AG04449 (cell line): ENCODE measurements around the gene PRELP.

ENCODE experiments used
- CTCF ChIA-PET: fragments of 350-600 bp; formaldehyde crosslinking; extraction: SDS; loops from one replicate; lab custom pipeline; 2021; ENCODE audit warnings: antibody characterized with exemption; lab: Yijun Ruan, JAX
- POLR2A ChIA-PET: fragments of 400-600, 350-600 bp; formaldehyde crosslinking; extraction: SDS; loops from one replicate; lab custom pipeline; 2020; ENCODE audit warnings: antibody characterized with exemption, inconsistent platforms; lab: Yijun Ruan, JAX
- DNase-seq: peaks from one replicate; pipeline ENCODE4 v3.0.0-alpha.2; 2010; ENCODE audit warnings: low read depth, low spot score
- H3K4me3 ChIP-seq: 2 replicates; pipeline ENCODE4 v1.5.1; 2011; ENCODE audit warnings: low read depth, mild to moderate bottlenecking, control low read depth, low read length
- TF ChIP-seq, protein P1 (sequence below): IDR thresholded peaks from one replicate; pipeline ENCODE4 v1.5.1; 2011; ENCODE audit warnings: mild to moderate bottlenecking, moderate library complexity, low read length, control low read depth, inconsistent platforms; ENCODE audit not compliant: insufficient read depth; ENCODE audit errors: missing control alignments

Gene PRELP

DNA sequence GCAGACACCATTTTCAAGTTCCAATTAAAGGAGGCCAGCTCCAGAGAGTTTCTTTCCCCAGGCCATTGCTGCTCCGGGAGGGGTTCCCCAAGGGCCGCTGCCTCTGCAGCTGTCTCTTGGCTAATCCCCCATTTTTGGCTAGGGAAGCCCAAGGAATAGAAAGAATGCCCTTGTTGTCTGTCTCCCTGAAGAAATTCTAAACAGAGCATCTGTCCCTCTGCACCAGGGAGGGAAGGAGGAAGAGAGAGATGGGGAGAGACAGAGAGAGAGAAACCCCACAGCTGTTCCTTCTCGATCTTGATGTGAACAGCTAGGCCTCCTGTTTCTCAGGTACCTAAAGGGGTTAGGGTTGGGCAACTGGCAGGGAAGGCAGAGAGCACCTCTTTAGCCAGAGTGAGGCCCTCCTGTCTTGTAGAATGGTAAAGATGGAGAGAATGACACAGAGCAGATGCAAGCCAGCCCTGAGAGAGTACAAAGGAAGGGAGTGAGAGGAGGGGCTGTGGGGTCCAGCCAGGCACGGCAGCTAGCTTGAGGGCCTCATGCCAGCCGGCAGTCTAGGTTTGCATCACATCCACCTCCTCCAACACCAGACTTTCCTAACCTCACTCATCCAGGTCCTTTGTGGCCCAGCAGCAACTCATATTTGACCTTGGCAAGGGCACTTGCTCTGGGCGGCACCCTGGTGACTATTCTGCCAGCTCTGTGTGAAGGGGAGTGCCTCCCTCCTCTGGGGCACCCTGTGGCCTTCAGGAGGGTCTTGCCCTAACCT, 31.4 kb downstream of the PRELP start:
- TF ChIP-seq, protein P1, sequence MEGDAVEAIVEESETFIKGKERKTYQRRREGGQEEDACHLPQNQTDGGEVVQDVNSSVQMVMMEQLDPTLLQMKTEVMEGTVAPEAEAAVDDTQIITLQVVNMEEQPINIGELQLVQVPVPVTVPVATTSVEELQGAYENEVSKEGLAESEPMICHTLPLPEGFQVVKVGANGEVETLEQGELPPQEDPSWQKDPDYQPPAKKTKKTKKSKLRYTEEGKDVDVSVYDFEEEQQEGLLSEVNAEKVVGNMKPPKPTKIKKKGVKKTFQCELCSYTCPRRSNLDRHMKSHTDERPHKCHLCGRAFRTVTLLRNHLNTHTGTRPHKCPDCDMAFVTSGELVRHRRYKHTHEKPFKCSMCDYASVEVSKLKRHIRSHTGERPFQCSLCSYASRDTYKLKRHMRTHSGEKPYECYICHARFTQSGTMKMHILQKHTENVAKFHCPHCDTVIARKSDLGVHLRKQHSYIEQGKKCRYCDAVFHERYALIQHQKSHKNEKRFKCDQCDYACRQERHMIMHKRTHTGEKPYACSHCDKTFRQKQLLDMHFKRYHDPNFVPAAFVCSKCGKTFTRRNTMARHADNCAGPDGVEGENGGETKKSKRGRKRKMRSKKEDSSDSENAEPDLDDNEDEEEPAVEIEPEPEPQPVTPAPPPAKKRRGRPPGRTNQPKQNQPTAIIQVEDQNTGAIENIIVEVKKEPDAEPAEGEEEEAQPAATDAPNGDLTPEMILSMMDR: no peak
- no peak for DNase-seq
- H3K4me3 ChIP-seq: no peak overlapping the region
- ChIA-PET POLR2A (interaction anchor here (0.9 kb wide), 1 partner anchor 12 kb away, joined by 5 read pairs; no protein-coding TSS in a partner anchor), CTCF (interaction anchor here (0.8 to 11.5 kb wide), 20 partner anchors 8 to 237 kb away, joined by 3 to 294 read pairs (median 4); partner anchors contain the start of genes ATP2B4, FMOD and OPTC)

DNA sequence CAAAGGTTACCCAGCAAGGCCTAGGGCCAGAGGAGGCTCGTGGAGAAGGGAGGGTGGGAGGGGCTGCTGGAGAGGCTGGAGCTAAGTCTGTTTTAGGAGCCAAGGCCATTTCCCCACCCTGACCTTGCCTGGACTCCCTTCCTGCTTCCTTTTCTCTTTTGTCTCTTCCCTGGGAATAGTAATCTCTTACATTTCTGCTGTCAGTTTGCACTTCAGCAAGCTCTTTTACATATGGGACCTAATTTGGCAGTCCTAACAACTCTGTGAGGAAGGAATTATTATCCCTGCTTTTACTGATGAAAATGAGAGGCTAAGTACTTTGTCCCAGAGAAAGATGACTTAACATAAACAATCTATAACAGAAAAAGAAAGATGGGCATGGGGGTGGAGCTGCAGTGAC, 32.2 kb downstream of the PRELP start:
- POLR2A ChIA-PET: interaction anchor here (0.7 kb wide), 1 partner anchor 51 kb away, joined by 3 read pairs; no protein-coding TSS in a partner anchor
- TF ChIP-seq, protein P1: no peak
- DNase-seq: no peak
- CTCF ChIA-PET: interaction anchor here (0.8 to 11.5 kb wide), 24 partner anchors 9 to 238 kb away, joined by 3 to 294 read pairs (median 5); partner anchors contain the start of genes ATP2B4, FMOD and OPTC
- H3K4me3 ChIP-seq: no peak overlapping the region

DNA sequence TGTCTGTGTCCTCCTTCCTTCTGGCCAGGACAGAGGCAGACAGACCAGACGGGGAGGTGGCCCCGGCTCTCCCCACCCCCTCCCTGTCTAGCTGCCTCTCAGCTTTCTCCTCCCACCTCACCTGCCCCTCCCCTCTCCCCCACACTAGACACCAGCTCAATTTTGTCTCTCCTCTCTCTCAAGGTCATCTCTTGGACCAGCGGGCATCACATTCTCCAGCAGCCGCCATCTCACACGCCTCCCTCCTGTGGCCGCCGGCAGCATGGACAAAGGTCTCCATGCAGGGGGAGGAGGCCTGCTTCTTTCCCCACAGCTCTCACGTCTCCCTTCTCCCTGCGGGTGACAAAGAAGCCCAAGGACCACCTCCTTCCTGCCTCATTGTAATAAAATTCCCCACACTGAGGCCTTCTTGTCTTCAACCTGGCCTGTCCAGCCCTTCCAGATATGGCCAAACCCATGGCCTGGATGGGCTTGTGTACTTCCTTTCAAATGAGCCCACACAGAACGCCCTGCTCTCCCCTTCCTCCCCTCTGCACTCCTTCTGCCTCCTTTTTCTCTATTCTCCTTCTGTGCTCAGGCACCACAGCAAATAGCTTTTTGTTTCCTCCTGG, 33.0 kb downstream of the PRELP start:
- no peak for DNase-seq
- no peak overlapping the region for H3K4me3 ChIP-seq
- ChIA-PET CTCF (interaction anchor here (1.0 to 11.5 kb wide), 16 partner anchors 10 to 201 kb away, joined by 3 to 294 read pairs (median 5); no protein-coding TSS in a partner anchor), POLR2A (interaction anchor here (0.7 to 0.9 kb wide), 2 partner anchors 9 to 50 kb away, joined by 3 read pairs; no protein-coding TSS in a partner anchor)
- TF ChIP-seq, protein P1: no peak

DNA sequence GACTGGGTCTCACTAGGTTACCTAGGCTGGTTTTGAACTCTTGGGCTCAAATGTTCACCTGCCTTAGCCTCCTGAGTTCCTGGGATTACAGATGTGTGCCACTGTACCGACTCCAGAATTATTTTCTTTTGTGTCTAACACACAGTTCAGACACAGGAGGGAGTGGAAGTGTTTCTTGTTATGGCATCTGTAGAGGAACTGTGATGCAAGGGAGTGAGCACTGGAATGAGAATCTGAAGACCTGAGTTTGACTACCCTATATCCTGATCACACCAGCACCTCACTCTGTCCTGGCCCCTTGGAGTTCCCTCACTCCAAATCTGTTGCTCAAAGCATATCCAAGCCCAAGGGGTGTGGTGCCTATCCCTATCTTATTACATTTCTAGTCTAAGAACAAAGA, 33.5 kb downstream of the PRELP start:
- TF ChIP-seq, protein P1: no peak
- H3K4me3 ChIP-seq: no peak overlapping the region
- ChIA-PET CTCF (interaction anchor here (1.1 to 11.5 kb wide), 9 partner anchors 9 to 194 kb away, joined by 3 to 294 read pairs (median 5); no protein-coding TSS in a partner anchor), POLR2A (interaction anchor here (0.9 kb wide), 1 partner anchor 9 kb away, joined by 3 read pairs; no protein-coding TSS in a partner anchor)
- no peak for DNase-seq

DNA sequence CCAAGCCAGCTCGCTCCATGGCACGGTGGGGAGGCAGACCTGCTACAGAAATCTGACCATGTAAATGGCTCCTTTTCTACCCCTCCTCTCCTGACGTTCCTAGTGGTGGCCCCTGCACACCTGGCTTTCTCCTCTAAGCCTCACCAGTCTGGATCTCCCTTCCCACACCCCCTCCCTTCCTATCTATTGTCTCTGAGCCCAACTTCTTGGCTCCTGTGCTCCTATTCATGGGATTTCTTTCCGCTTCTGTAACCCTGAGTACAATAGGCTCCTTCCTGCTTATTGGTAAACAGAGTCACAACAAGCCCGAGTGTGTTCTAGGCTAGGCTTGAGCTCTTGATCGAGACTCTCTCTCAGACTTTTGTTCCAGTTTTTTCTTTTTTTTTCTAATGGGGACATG, 35.9 kb downstream of the PRELP start:
- ChIA-PET CTCF (interaction anchor here (2.0 to 11.5 kb wide), 2 partner anchors 116 to 192 kb away, joined by 6 to 294 read pairs; partner anchors contain the start of gene ATP2B4), POLR2A (interaction anchor here (0.6 kb wide), 1 partner anchor 8 kb away, joined by 3 read pairs; no protein-coding TSS in a partner anchor)
- H3K4me3 ChIP-seq: no peak overlapping the region
- TF ChIP-seq, protein P1: no peak
- DNase-seq: no peak
